Urothelium cell line (cell line): ENCODE results near the gene BTN3A1.
"Not testable (repeated sequence)": the region's sequence is repeated elsewhere in the genome, so short reads cannot be mapped to it uniquely, and the experiment has no call there.

Experiments used
- DNase-seq: peaks from one replicate; pipeline ENCODE4 v3.0.0; 2011; ENCODE audit warnings: low spot score, mixed read lengths
- FAIRE-seq: peaks from 2 replicates; lab custom pipeline; 2011; peaks lifted over from hg19 to GRCh38; lab: Jason Lieb, UNC

Gene BTN3A1

DNA sequence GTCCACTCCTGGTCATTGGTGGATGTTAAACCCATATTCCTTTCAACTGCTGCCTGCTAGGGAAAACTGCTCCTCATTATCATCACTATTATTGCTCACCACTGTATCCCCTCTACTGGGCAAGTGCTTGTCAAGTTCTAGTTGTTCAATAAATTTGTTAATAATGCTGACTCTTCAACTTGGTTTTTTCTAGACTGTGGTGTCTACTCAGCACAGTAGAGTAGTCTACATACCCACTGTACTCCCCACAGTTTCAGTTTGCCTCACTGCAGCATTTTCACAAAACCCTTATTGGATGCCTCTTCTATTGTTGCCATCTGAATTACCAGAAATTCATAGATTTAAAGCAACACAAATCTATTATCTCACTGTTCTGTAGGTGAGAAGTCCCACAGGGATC is 23.9 kb upstream of the BTN3A1 start:
- DNase-seq, FAIRE-seq: not testable (repeated sequence)

DNA sequence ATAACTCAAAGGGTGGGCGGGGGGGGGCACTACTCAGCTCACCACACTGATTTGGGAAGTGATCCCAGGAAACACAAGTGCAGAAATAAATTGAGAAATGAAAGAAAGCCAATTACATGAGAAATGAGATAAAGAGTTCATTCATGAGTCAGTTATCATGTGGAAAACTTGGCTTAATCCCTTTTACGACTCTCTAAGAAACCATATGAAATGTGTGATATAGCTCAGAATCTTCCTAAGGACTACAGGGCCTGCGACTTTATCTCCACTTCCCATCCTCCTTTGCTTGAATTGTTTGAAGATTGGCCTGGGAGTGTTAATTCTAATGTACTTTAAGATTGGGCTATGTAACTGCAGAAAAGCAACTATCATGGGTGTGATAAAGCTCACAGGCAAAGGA is 22.8 kb upstream of the BTN3A1 start:
- FAIRE-seq, result no peak
- no peak for DNase-seq

DNA sequence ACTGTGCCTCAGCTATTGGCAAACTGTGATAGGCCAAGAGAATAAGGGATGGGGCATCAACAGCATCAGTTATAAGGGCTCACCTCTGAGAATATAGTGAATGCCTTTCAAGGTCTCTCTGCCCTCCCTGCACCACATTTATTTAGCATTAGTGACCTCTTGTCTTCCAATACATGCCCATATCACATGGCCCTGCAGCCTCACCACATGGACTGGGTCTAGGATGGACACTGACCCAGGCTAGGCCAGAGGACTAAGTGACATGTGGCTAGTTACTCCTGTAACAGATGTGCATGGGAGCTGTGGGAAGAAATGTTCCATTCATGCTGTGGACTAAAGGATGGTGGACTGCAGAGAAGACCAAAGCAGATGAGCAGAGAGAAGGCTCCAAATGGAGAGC is 22.3 kb upstream of the BTN3A1 start:
- DNase-seq (no peak), FAIRE-seq (no peak)

DNA sequence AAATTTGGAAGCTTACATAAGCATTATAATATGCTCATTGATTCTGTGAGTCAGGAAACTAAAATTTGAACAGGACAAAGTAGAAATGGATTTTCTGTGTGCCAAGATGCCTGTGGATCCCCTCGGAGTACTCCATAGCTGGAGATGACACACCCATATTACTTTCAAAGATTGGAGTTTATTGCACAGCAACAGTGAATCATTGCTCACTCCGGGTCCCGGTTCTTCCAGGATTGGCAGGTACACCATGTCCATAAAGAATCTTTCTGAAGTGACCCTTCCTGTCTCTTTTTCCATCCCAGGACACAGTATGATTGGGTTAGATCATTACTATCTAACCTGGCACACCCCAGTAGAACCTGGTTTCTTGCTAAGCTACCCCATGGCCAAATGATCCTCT is 21.8 kb upstream of the BTN3A1 start:
- DNase-seq (no peak), FAIRE-seq (no peak)

DNA sequence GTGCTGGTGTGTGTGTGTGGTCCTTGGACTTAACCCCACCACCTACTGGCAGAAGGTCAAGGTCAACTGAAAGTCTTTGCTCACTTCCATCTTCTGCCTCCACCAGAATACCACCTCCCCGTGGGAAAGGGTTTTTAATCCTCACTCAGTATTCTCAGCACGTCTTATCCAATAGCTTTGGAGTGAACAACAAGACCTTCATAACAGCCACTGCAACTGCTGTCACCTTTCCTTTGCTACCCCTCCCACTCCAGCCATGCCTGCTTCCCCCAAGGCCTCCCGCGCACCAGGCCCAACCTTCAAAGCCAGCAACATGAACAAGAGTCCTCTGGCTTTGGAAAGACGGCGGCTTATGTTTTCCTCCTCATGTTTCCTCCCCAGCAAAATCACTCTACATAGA is 20.0 kb upstream of the BTN3A1 start:
- FAIRE-seq, result no peak

DNA sequence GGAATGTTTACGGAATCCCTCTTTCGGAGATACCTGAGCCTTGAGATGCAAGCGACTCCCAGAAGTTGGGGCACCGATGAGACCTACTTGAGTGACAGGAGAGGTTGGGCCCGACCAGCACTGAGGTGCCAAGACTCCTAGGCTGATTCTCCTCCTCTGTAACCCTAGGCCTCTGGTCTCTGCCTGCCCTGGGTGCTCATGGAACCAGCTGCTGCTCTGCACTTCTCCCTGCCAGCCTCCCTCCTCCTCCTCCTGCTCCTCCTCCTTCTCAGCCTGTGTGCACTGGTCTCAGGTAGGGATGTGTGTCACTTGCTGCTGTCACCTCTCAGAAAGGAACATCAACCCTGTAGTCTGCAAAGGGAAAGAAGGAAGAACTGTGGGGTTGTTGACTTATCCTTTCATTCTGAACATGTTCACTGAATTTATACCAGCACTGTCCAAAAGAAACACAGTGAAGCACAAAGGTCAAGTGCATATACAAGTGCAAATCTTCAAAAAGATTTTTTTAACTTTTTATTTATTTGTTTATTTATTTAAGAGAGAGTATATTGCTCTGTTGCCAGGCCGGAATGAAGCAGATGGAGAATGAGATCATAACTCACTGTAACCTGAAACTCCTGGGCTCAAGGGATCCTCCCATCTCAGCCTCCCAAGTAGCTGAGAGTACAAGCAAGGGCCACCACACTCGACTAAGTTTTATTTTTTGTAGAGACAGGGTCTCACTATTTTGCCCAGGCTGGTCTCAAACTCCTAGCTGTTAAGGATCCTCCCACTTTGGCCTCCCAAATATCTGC is 18.3 kb upstream of the BTN3A1 start:
- FAIRE-seq, result no peak
- DNase-seq, result no peak

More for the DNA sequence above, 20.0 kb upstream of the BTN3A1 start:
- no peak for DNase-seq

- DNase-seq, result no peak
- FAIRE-seq, result no peak
These were observed 16.3 kb upstream of the BTN3A1 start for GRCh38 chr6:26385734-26386125.

DNA sequence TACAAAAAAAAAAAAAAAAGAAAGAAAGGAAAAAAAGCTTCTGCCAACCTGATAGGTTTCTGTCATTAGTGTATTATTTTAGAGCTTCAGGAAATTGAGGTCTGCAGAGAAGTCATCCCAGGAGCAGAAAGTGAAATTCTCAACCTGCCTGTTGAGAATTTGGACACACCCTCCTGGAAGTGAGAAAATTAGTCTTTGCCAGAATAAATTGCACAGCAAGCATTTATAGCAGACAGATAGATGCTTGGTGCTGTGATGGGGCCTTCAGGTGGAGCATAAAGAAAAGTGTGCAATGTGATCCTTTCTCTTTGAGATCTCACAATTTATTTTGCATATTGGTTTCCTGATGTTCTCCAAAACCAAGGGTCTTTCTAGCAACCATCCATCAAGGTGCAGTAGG is 14.5 kb upstream of the BTN3A1 start:
- no peak for FAIRE-seq
- no peak for DNase-seq

DNA sequence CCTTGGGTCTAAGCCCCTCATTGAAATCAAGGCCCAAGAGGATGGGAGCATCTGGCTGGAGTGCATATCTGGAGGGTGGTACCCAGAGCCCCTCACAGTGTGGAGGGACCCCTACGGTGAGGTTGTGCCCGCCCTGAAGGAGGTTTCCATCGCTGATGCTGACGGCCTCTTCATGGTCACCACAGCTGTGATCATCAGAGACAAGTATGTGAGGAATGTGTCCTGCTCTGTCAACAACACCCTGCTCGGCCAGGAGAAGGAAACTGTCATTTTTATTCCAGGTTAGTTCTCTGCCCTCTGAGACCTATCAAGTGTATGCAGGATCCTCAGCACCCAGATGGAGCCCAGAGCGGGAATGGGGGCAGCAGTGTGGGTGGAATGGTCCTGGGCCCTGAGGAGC is 14.1 kb upstream of the BTN3A1 start:
- no peak for FAIRE-seq
- no peak for DNase-seq

GRCh38 chr6:26388441-26388840 is 13.6 kb upstream of the BTN3A1 start:
- FAIRE-seq (no peak), DNase-seq (no peak)

DNA sequence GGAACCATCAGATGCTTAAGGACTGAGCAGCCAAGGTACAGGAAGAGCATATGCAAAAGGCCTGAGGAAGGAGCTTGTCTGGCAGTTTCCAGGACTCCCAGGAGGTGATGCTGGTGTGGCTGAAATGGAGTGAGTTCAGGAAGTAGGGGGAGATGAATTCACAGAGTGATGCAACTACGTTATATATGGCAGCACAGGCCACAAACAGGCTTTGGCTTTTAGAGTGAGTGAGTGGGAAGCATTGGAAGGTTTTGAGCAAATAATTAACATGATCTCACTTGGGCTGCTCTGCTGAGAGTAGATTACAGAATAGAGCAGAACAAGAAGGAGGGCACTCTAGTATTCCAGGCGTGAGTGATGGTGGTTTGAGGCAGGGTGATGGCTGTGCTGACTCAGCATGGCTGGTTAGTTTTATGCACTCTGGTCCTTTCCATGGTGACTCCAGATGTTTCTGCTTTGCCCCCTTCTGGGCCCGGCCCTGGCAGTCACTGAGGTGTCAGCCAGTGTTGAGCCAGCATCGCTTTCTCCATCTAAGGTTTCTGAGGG is 12.7 kb upstream of the BTN3A1 start:
- DNase-seq (no peak), FAIRE-seq (no peak)

DNA sequence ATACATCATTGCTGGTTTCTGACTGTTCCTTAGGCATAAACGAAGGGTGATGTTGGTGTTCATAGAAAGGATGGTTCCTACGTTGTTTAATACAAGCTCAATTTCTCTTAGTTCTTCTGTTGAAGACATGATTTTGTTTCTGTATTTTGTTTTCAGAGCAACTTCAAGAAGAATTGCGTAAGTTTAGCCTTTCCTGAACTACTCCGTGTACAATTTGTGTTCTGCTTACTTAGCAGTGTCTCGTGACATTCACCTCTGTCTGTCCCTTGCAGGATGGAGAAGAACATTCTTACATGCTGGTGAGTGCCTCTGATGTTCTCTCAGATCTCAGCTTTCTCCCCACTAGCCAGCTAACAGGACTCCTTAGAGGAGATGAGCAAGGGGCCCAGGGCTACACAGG is 11.5 kb upstream of the BTN3A1 start:
- no peak for FAIRE-seq
- no peak for DNase-seq

- no peak for FAIRE-seq
- DNase-seq, result no peak
These were observed 9.0 kb upstream of the BTN3A1 start for GRCh38 chr6:26392932-26393636.

- FAIRE-seq, result no peak
- DNase-seq, result peak; percentile 45
These were observed 7.8 kb upstream of the BTN3A1 start for GRCh38 chr6:26394289-26394688.

DNA sequence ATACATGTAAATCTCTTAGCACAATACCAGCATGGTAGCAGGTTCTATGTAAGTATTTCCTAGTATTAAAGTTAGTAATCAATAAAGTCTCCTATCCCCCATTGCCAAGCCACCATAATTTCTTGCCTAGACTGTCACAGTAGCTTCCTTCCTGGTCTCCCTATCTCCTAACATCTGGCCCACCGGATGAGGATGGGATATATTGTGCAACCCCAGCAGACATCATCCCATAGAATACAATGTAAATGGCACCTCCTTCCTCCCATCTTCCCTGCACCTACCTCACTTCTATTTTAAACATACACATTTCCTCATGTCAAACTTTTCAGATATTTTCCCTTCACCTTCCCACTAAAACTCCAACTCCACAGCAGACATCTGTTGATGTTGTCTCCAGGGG is 3.5 kb upstream of the BTN3A1 start:
- DNase-seq (no peak), FAIRE-seq (no peak)

DNA sequence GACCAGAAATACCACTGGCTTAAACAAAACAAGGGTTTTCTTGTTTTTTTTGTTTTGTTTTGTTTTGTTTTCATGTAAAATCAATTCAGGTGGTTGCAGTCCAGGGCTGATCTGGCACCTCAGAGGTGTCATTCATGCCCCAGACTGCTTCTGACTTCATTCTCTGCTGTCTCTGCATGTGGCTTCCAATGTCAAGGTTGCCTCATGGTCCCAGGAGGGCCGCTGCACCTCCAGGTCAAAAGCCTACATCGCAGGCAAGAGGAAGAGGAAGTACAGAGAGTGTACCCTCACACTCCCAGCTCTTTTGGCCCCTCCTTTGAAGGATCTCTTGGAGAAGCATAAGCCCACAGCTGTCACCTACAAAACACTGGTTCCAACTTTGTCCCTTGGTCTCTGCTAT is 1.4 kb upstream of the BTN3A1 start:
- FAIRE-seq, result no peak

GRCh38 chr6:26401389-26401986 is 587 bp upstream of the BTN3A1 start:
- FAIRE-seq, result no peak
- DNase-seq, result no peak

More for the DNA sequence above, 1.4 kb upstream of the BTN3A1 start:
- no peak for DNase-seq

GRCh38 chr6:26403893-26404292 is 1.8 kb downstream of the BTN3A1 start:
- FAIRE-seq (no peak), DNase-seq (no peak)

DNA sequence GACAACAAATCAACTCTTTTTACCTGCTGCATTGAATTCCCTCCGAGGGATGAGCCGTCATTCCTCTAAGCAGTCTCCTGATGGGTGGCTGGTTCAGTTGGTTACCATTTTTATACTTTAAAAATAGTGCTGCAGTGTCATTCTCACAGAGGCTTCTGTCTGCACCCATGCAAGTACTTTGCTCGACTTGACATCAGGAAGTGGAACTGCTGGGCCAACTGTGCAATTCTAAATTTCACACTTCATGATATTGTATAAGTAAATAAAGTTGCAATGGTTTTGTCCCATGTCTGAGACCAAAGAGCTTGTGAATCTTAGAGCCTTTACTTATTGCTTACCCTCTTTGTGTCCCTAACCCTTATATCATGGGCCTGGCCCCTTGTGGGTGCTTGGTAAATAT is 2.5 kb downstream of the BTN3A1 start:
- no peak for DNase-seq
- FAIRE-seq, result no peak

DNA sequence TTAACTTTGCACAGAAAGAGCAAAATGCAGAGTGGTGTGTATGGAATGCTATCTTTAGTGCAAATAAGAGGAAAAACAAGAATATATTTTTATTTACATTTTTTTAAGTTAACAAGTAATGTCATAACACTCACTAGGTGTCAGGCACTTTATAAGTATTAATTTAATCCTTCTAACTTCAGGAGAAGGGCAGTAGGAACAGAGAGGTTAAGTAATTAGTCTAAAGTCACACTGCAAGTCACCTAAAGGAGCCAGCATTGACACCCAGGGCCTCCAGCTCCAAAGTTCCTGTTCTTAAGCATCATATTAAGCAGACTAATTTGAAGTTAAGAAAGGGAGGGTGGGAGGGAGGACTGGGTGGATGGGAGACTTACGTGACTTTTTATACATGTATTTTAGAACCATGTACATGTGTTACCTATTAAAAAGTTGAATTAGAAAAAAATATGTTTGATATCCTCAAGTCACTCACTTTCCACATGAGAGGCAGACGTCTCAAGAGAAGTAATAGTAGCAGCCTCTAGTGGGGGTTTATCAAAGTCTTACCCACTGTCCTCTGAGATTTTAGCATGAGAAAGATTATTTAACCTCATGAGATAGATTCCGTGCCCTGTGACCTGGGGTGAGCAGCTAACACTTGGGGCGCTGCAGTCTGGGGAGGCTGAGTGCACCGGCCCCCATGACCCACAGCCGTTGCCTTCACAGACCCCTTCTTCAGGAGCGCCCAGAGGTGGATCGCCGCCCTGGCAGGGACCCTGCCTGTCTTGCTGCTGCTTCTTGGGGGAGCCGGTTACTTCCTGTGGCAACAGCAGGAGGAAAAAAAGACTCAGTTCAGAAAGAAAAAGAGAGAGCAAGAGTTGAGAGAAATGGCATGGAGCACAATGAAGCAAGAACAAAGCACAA is 7.0 kb downstream of the BTN3A1 start:
- DNase-seq, result no peak
- no peak for FAIRE-seq

DNA sequence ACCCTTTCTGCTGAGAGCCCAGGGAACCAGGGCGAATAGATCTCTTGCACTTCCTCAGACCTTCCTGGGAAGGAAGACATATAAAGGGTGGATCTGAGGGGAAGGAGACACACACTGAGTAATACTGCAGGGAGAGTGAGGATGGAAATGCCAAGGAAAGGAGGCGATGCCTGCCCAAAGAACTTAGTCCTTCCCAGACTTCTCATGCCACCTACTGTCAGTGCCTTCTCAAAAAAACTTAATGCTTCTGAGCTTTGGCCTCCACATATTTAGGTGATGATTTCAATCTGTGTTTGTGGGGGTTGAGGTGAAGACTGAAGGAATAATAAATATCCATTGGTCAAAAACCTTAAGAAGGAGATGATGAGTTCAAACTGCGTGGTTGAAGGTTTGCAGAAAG is 9.7 kb downstream of the BTN3A1 start:
- DNase-seq, result no peak
- no peak for FAIRE-seq
